ENCODE measurements around the gene PMP22. TPM values are rescaled to one million over a fixed set of nuclear protein-coding genes. Genes with fewer than 3 reads are reported as not detected.

The PMP22 gene
- total RNA-seq = 17.1 TPM

GRCh38 chr17:15265131-15265530 lies at the start of gene PMP22:
Gene PMP22 (minus strand): TSS chr17:15265326. CDS start chr17:15260727, 4,599 bp downstream.

Small RNAs within 50 kb of the gene (small RNA-seq; reads per million reads assigned to genes)
- not detected for gene MIR4731
- not detected for gene RNU6-799P

Other genes starting within 250 kb of the PMP22 start
- gene TEKT3, start 76.3 kb upstream of the PMP22 start, total RNA-seq = 1.4 TPM
- gene CDRT4, start 202.3 kb upstream of the PMP22 start, total RNA-seq = 17.1 TPM

Measured in diencephalon (tissue), 1 donor.